T-helper 17 cell (primary cell): ENCODE data around the gene ITPR1. TPM values are rescaled to one million over a fixed set of nuclear protein-coding genes. Genes with fewer than 3 reads are reported as not detected.

Experiments used
- ATAC-seq: fragments of 150-1000 bp; cut with Tn5 transposase; 2 replicates; pipeline ENCODE4 v1.10.0; 2021; ENCODE audit warnings: mild to moderate bottlenecking, moderate library complexity
- DNase-seq, 3 donors: peaks; one replicate each; pipeline versions ENCODE4 v3.0.0 to v3.0.0-alpha.2; 2020 to 2021
- H3K9me3 ChIP-seq: one replicate; pipeline ENCODE4 v1.7.0; 2013; ENCODE audit warnings: low read length, mild to moderate bottlenecking; ENCODE audit not compliant: control insufficient read depth, poor library complexity, severe bottlenecking
- H3K27ac Mint-ChIP-seq: one replicate; pipeline ENCODE4 v1.8.0; 2022; ENCODE audit warnings: mild to moderate bottlenecking, moderate library complexity, mixed read lengths
- H3K27me3 Mint-ChIP-seq: one replicate; pipeline ENCODE4 v1.8.0; 2022; ENCODE audit warnings: mixed read lengths
- H3K36me3 Mint-ChIP-seq: one replicate; pipeline ENCODE4 v1.8.0; 2022; ENCODE audit warnings: low read depth, mixed read lengths
- H3K4me1 Mint-ChIP-seq: one replicate; pipeline ENCODE4 v1.8.0; 2022; ENCODE audit warnings: mild to moderate bottlenecking, mixed read lengths
- H3K4me3 Mint-ChIP-seq: one replicate; pipeline ENCODE4 v1.8.0; 2022; ENCODE audit warnings: mild to moderate bottlenecking, moderate library complexity, mixed read lengths
- total RNA-seq, 4 donors: library from RNA in 2 of 4; stranded (reverse) in 2 of 4; gene quantifications; one replicate each; pipeline ENCODE4 v1.2.3 and lab custom pipeline; 2022 to 2026

The ITPR1 gene
- total RNA-seq, 2 donors from 2014 or later, result 92.0 to 102 TPM

GRCh38 chr3:4748127-4748526 lies 255.0 kb downstream of the ITPR1 start:
- Mint-ChIP-seq H3K4me3 (no peak overlapping the region), H3K4me1 (peaks cover 37% of the 10 kb centered on the region), H3K27ac (peak overlapping the region; percentile 100), H3K27me3 (no peaks in the 10 kb centered on the region), H3K36me3 (peaks cover 8% of the 10 kb centered on the region)
- no peaks in the 10 kb centered on the region for H3K9me3 ChIP-seq
- ATAC-seq (no peak), DNase-seq (no peak)

GRCh38 chr3:4748701-4749378 lies 255.7 kb downstream of the ITPR1 start:
- peaks cover 8% of the 10 kb centered on the region for H3K36me3 Mint-ChIP-seq
- no peak for ATAC-seq
- no peak overlapping the region for H3K4me3 Mint-ChIP-seq
- H3K4me1 Mint-ChIP-seq, result peaks cover 37% of the 10 kb centered on the region
- no peaks in the 10 kb centered on the region for H3K27me3 Mint-ChIP-seq
- no peak for DNase-seq
- peak overlapping the region; percentile 100 for H3K27ac Mint-ChIP-seq
- no peaks in the 10 kb centered on the region for H3K9me3 ChIP-seq

- no peaks in the 10 kb centered on the region for H3K9me3 ChIP-seq
- Mint-ChIP-seq H3K36me3 (peaks cover 8% of the 10 kb centered on the region), H3K4me3 (peak overlapping the region; percentile 86), H3K27ac (peak overlapping the region; percentile 100), H3K4me1 (peaks cover 34% of the 10 kb centered on the region), H3K27me3 (no peaks in the 10 kb centered on the region)
- no peak for ATAC-seq
- no peak for DNase-seq
Observed at GRCh38 chr3:4749567-4750002, 256.4 kb downstream of the ITPR1 start.

DNA sequence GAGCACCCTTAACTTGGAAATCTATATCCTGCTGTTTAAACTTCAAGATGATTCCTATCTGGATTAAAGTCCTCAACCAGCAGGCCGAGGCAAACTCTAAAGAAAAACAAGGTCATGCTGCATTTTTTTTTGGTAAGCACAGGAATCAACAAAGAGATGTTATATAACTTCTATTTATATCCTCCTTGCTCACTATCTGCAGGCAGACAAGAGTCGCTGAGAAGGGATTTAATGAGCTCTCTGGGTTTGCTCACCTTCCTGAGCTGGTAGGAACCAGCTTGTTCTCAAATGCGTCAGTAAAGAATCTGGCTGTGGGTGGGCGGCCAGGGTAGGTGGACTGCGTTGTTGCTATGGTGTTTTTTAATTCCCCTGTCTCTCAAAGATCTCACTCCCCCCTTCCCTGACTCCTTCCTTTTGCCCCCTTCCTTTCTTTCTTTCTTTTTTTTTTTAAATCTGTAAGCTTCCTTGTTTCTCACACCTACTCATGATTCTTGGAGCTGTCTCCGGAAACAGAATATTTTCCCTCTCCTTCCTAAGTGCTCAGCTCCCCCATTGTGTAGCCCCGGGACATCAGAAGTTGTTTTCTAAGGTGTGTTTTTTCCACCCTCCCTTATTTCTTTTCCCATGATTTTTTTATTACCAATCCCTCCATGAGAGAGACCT lies 257.3 kb downstream of the ITPR1 start:
- DNase-seq, result peak in 2 of 3 donors; percentile 35 to 61
- peaks cover 30% of the 10 kb centered on the region for H3K4me1 Mint-ChIP-seq
- no peaks in the 10 kb centered on the region for H3K27me3 Mint-ChIP-seq
- ATAC-seq, result peak; percentile 89
- H3K36me3 Mint-ChIP-seq, result peaks cover 9% of the 10 kb centered on the region
- H3K27ac Mint-ChIP-seq, result peak overlapping the region; percentile 100
- peak overlapping the region; percentile 86 for H3K4me3 Mint-ChIP-seq
- no peaks in the 10 kb centered on the region for H3K9me3 ChIP-seq

DNA sequence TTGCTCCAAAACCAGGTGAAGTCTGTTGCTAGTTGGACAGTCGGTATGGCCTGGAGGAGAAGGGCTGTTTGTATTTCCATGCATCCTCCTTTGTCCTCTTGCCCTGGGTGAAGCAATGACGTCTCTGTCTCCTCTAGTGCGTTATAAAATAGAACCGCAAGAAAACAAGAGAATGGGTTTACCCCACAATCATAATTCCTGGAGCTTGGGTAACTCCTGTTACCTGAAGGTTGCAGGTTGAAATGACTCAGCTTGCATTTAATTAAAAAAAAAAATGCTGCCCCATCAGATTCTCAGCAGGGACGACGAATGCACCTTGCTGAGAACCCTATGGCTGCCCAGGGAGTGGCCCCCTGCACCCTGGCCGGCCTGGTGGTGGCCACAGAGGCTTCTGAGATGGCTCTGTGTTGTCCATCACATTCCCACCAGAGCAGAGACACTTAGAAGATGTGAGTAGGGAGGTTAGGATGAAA lies 257.9 kb downstream of the ITPR1 start:
- H3K27me3 Mint-ChIP-seq, result no peaks in the 10 kb centered on the region
- H3K4me1 Mint-ChIP-seq, result peaks cover 27% of the 10 kb centered on the region
- ATAC-seq (peak; percentile 72), DNase-seq (peak in 1 of 3 donors; percentile 14)
- no peaks in the 10 kb centered on the region for H3K9me3 ChIP-seq
- peak overlapping the region; percentile 100 for H3K27ac Mint-ChIP-seq
- H3K36me3 Mint-ChIP-seq, result peaks cover 11% of the 10 kb centered on the region
- H3K4me3 Mint-ChIP-seq, result peak overlapping the region; percentile 86

- Mint-ChIP-seq H3K4me3 (peak overlapping the region; percentile 86), H3K27ac (peak overlapping the region; percentile 100), H3K4me1 (peaks cover 27% of the 10 kb centered on the region), H3K36me3 (peaks cover 11% of the 10 kb centered on the region), H3K27me3 (no peaks in the 10 kb centered on the region)
- no peaks in the 10 kb centered on the region for H3K9me3 ChIP-seq
- DNase-seq (no peak), ATAC-seq (no peak)
Observed at GRCh38 chr3:4751502-4752101, 258.5 kb downstream of the ITPR1 start.

GRCh38 chr3:4752201-4753072 lies 259.3 kb downstream of the ITPR1 start:
- no peaks in the 10 kb centered on the region for H3K27me3 Mint-ChIP-seq
- no peaks in the 10 kb centered on the region for H3K9me3 ChIP-seq
- H3K36me3 Mint-ChIP-seq, result peaks cover 6% of the 10 kb centered on the region
- peak overlapping the region; percentile 100 for H3K27ac Mint-ChIP-seq
- DNase-seq, result no peak
- no peak overlapping the region for H3K4me3 Mint-ChIP-seq
- no peak for ATAC-seq
- H3K4me1 Mint-ChIP-seq, result peaks cover 27% of the 10 kb centered on the region

GRCh38 chr3:4753073-4753691 lies 260.0 kb downstream of the ITPR1 start:
- no peaks in the 10 kb centered on the region for H3K9me3 ChIP-seq
- Mint-ChIP-seq H3K36me3 (peaks cover 6% of the 10 kb centered on the region), H3K4me1 (peaks cover 27% of the 10 kb centered on the region), H3K27me3 (no peaks in the 10 kb centered on the region), H3K4me3 (no peak overlapping the region), H3K27ac (peak overlapping the region; percentile 100)
- ATAC-seq, result no peak
- no peak for DNase-seq

DNA sequence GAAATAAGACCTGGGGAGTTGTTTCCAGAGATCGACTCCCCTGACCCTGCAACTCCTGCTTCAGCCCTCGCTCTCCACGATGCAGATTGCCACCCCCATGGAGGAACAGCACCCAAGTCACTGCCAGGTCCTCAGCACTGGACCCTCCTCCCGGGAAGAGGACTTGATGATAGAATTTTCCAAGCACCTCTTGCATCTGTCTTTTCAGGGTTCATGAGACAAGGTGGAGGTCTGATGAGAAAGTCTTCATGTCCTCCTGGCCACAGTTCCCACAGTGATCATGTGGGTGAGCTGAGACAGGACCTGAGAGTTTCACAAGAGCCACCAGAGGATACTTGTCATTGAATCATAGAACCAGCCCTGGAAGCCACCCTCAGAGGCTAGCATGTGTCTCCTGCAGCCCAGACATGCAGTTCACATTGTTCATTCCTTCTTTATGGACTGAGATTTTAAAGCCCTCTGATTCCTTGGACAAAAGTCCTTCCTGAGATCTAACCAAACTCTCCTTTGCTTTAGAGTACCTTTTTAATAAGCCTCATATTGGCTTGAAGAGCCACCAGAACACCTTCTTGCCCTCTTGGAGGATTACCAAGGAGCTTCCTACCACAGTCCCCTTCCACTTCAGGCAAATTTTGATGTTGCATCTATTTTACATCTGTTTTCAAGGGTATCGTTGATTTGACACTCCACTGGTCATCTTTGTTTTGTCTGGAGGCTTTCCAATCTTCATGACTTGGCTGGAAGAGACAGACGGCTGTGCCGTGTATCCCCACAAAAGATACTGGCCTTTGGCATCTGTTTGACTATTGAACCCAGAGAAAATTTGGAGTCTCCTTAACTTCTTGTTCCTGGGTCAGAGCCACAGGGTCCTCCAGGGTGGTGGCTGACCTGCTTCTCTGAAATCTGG lies 261.3 kb downstream of the ITPR1 start:
- no peak overlapping the region for H3K27ac Mint-ChIP-seq
- H3K4me3 Mint-ChIP-seq, result no peak overlapping the region
- peaks cover 22% of the 10 kb centered on the region for H3K4me1 Mint-ChIP-seq
- no peaks in the 10 kb centered on the region for H3K9me3 ChIP-seq
- ATAC-seq, result no peak
- H3K36me3 Mint-ChIP-seq, result peaks cover 6% of the 10 kb centered on the region
- DNase-seq, result no peak
- H3K27me3 Mint-ChIP-seq, result no peaks in the 10 kb centered on the region

GRCh38 chr3:4755566-4755965 lies 262.4 kb downstream of the ITPR1 start:
- Mint-ChIP-seq H3K27ac (no peak overlapping the region), H3K36me3 (peaks cover 10% of the 10 kb centered on the region), H3K27me3 (no peaks in the 10 kb centered on the region), H3K4me3 (no peak overlapping the region), H3K4me1 (peaks cover 13% of the 10 kb centered on the region)
- H3K9me3 ChIP-seq, result no peaks in the 10 kb centered on the region
- ATAC-seq, result no peak
- DNase-seq, result no peak

GRCh38 chr3:4756057-4756775 lies 263.1 kb downstream of the ITPR1 start:
- Mint-ChIP-seq H3K27ac (no peak overlapping the region), H3K4me1 (peaks cover 6% of the 10 kb centered on the region), H3K27me3 (no peaks in the 10 kb centered on the region), H3K36me3 (peaks cover 14% of the 10 kb centered on the region), H3K4me3 (no peak overlapping the region)
- no peaks in the 10 kb centered on the region for H3K9me3 ChIP-seq
- DNase-seq (no peak), ATAC-seq (no peak)
